GM19239 (cell line): Measurements from ENCODE around the gene COLEC12.

Source experiments
- DNase-seq: peaks from one replicate; pipeline ENCODE4 v3.0.0; 2011; ENCODE audit warnings: low spot score; ENCODE audit not compliant: insufficient read length
- FAIRE-seq: peaks from 2 replicates; lab custom pipeline; 2011; peaks lifted over from hg19 to GRCh38; lab: Jason Lieb, UNC

The COLEC12 gene

DNA sequence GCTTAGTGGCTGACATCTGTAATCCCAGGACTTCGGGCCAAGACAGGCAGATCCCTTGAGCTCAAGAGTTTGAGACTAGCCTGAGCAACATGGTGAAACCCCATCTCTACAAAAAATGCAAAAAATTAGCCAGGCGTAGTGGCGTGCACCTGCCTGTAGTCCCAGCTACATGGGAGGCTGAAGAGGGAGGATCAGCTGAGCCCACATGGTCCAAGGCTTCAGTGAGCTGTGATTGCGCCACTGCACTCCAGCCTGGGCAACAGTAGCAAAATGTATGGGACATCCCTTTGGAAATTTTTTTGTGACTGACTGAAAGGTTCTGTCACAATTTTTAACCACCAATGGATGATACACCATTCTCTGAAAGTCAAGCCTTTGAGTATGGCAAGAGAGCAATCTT is 6.3 kb upstream of the COLEC12 start:
- DNase-seq (no peak), FAIRE-seq (no peak)

DNA sequence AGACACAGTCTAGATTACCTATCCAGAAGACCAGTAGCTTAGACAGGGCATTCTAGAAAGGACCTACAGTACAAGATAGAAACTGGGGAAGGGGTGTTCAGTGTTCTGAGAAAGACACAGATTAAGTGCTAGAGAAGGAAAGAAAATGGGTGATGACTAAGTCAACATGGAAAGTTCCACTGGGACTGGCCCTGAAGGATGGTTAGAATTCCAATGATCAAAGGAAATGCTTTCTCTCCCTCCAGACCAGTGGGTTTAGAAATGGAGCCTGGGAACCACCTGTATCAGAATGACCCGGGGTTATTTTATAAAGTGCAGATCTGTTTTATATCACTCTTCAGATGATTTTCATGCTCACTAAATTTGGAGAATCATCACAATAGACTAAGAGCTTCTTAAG is 5.8 kb upstream of the COLEC12 start:
- DNase-seq (no peak), FAIRE-seq (no peak)

DNA sequence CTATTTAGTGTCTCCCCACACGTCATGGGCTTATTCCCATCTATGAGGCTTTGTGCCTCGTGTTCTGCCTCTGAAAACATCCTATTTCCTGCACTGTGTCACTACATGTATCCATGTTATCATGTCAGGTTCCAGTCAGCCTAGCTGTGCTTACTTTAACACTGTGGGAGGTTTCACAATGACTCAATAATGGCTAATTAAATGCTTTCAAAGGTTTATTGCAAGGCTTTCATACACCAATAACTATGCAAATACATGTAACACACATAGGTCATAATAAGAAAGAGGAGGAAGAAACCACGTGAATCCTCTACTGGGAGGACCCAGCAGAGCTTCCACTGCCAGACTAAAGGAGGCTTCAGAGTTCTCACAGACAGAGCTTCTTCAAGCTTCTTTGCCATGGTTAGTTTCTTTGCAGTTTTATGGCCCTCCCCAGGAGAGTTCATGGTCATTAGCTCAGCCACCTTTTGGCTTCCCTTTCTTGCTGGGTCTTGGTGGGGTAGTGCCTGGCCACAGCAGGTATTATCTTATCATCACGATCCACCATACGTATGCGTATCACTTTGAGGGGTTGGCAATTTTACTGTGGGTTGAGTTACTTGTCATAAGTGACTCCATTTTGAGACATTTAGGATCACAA is 5.1 kb upstream of the COLEC12 start:
- peak; percentile 56 for DNase-seq
- peak; percentile 82 for FAIRE-seq

DNA sequence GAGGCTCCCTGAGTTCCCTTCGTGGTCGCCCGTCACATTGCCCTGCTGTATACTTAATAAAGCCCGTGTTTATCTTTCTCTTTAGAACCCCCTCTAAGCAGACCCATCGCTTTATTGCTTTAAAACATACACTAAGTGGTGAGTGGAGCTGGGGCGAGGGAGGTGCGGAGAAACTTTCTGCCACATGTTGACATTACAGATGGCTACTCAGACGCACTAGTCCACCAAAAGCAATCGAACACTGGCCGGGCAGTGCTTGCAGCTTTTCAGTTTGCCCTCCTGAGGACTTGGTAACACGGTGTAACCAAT is 859 bp upstream of the COLEC12 start:
- DNase-seq (no peak), FAIRE-seq (no peak)

DNA sequence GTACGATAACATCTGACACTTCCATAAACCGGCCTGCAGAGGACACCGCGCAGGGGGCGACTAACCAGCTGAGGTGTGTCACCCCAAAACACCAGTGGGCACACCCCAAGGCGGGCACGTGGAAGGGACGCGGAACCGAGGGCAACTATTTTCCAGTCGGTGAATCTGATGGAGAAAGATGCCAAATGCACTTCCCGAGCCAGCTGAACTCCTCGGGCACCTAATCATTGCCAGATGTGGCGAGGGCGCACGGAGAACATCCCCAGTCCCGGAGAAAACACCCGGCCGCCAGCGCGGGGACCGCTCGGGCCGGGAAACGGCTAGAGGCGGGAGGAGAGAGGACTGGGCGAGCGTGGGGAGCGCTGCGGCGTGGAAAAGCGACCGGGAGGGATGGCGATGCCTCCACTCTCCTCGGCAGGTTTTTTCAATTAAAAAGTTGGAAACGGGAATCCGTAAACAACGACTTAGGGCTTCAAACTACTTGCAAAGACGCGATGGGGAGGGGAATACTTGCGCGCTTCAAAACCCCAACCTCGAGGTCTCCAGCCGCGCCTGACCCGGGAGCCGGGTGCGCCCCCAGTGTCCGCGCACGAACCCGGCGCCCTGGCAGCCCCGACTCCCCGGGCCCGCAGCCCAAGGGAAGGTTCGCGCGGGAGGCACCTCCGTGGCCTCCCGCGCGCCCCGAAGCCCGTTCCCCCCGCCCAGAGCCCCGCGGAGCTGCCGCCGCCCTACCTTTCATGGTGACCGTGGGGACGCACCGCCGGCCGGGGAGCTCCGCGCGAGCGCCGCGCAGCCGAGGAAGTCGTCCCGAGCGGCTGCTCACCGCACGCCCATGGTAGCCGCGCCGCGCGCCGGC is 497 bp downstream of the COLEC12 start:
- DNase-seq (no peak), FAIRE-seq (no peak)

DNA sequence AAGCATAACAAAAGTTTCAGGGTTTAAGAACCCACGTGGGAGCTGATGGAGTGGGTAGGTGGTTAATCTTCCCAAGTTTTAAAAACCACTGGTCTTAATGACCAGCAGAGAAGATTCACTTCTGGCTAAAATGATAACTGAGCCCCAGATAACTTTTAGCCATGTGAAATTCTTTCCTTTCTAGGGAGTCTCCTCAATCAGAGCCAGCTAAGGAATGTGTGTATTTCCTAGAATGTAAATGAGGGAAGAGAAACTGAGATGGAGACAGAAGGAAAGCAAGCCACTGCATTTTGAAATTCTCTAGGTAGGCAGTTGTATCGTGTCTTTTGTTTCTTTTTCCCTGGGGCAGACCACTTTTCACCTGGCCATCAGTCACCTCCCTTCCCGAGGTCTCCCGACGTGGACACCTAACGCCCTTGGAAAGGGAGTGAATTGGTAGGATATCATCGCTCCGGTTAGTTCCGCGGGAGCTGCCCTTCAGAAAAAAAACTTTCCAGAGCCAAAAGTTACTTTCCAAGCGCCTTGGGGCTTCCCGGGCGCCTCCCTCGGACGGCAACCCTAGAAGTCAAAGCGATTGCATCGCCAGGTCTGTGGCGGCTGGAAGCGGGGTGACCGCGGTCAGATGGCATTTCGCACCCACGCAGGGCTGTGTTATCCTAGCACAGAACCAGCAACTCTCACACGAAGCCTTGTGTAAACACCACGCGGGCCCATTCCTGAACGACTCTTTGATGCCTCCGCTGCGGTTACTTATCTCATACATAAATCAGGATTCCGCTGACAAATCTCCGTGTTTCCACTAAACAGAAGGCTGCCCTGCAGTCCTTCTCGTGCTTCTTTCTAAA is 1.3 kb downstream of the COLEC12 start:
- FAIRE-seq (no peak), DNase-seq (no peak)

DNA sequence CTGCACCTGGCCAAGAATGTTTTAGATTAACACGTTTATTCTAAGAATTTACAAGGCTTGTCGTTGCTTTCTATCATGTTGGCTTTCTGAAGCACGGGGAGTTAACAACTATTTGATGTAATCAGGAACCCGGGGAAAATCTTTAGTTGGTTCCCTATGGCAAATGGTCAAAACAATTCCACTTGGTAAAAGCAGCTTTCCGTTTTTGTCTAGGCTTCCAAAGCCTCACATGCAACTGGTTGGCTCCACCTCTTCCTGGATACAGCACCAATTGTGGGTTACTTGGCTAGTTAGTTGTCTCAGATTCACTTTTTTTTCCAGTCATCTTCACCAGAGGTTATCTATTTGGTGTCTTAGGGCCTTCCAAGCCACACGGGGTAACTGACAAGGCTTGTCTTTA is 2.8 kb downstream of the COLEC12 start:
- no peak for FAIRE-seq
- no peak for DNase-seq

DNA sequence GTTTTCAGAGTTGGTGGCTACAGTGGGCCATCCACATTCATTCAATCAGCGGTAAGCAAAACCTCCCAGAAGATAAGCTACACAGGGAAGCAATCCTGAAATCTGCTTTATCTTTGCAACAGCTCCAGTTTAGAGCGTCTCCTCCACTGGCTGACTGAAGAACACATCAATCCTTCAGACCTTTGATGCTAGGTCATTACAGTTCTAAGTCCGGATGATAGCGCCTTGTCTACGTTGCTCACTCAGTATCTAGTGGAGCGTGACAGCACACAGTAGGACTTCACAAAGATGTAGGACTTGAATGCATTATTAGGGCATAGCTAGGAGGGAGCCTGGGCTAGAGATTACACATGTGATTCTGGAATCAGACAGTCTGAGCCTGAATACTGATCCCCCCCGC is 5.0 kb downstream of the COLEC12 start:
- FAIRE-seq (no peak), DNase-seq (no peak)

DNA sequence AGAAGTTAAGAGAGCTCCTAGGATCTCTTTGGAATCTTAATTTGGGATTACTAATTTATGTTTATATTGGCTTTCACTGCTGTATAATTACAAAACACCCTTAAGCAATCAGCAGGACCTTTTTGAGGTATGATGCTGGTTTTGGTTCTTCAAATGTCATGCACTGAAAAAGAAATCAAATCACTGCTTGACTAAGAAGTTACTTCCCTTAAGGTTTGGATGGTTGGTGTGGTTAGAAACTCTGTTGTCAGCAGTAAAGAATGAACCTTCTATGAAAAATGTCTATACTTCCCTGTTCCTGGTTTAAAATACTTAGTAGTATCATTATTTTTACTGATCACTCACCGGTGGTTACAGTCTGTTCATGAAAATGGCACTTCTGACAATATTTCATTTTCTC is 5.5 kb downstream of the COLEC12 start:
- no peak for DNase-seq
- no peak for FAIRE-seq

DNA sequence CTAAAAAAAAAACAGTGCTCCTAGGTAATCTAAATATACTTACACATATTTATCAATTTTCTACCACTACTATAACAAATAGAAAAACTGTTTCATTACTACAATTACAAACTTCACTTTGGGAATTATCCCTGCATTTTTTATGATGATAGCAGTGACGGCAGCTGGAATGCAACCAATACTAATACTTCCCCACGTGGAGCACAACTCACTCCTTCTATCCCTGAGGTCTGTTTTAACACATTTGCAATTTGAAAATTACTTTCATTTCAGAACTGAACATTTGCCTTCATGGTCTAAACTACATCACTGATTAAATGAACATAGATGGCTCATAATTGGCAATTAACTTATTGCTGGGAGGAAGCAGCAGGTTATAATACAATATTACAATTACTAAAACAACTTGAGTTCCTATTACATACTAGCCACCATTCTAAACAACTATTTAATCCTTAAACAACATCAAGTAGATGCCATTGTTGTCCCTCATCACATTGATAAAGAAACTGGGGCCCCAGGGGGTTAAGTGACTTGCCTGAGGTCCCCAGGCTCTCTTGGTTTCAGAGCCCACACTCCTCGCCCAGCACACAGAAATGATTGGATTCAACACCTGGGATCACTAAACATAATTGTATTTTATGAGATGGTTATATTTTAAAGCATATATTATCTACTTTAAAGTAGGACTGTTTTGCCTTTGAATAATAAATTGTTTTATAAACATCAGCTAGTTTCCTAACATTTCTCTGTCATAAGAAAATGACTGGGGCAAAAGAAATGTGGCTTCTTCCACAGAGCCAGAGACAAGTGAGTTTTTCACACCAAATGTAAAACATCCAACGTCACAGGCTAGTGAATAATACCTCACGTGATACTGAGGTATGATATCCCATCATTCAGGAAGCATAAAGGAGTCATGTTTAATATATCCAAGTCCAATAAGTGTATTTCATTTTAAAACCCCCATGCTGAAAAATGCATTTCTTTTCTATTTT is 6.2 kb downstream of the COLEC12 start:
- FAIRE-seq: no peak
- no peak for DNase-seq

DNA sequence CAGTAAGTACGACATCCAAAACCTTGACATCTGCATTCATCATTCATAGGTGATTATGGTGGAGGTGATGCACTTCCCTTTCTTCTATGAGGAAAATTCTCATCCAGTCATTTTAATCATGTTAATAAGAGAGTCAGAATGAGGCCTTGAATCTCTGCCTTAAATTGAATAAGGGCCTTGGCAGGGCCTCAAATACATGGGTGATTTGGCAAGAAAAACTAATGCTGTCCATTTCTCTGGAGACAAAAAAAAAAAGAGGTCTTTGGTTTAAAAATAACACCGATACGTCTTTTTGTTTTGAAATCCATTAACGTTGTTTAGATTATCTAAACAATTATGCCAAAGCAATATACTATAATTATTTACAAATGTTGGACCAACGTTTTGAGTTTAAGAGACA is 8.1 kb downstream of the COLEC12 start:
- FAIRE-seq: no peak
- DNase-seq: no peak

DNA sequence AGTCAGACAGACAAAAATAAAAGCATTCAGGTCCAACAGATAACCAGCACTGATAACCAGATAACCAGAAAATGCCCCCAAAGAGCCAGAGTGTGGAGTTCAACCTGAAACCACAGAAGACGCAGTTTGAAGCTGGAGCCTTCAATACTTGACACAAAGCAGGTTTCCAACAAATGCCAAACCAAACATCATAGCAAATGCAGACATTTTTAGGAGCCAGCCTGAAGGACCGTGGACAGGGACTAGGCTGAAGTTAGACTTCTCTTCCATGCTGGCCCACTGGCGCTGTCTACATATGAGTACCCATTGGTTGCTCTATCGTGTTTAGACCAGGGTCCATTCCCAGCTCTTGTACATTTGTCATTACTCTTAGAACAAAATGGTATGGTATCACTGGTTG is 9.9 kb downstream of the COLEC12 start:
- no peak for FAIRE-seq

DNA sequence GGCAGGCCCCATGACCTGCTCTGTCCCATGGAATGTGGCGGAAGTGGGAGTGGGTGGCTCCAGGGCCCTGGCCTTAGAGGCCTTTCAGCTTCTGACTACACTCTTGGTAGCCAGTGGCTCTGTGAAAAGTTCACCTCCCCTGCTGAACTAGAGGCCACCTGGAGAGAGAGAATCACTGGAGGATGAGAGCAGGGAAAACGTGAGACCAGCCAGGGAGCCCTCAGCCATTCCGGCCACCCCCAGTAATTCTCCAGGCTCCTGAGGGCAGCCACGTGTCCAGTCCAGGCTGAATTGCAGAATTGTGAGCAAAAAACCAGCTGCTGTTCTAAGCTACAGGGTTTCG is 10.5 kb downstream of the COLEC12 start:
- FAIRE-seq: no peak
- DNase-seq: no peak

More for the DNA sequence above, 9.9 kb downstream of the COLEC12 start:
- DNase-seq: no peak

DNA sequence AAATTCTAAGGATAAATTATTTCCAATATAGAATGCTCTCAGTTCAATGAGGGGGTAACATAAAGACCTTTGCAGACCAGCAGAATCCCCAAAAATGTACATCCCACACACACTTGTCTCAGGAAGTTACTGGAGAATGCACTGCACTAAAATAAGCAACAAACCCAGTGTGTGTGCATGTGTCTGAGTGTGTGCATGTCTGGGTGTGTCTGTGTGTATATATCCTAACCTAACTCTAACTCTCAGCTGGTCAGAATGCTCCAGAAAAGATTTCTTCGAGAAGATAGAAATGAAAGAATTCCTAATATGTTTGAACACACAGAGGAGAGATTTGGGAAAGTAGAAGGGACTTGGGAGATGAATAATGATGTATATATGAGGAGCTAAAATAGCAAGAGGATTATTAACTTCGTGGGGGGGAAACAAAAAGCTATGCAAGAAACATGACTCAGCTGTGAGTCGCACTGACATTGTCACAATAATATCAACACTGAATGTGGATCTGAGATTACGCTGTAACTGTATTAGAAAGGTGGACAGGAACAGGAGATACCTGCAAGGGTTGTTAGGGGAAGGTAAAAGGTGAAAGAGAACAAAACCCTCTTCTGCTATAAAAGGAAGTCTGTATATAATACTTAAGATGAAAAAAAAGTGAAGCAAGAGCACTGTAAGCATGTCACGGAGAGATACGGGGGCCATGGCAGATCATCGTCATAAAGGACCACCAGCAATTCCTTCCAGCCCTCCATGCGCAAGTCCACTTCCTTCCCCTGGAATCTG is 11.1 kb downstream of the COLEC12 start:
- DNase-seq (no peak), FAIRE-seq (no peak)

DNA sequence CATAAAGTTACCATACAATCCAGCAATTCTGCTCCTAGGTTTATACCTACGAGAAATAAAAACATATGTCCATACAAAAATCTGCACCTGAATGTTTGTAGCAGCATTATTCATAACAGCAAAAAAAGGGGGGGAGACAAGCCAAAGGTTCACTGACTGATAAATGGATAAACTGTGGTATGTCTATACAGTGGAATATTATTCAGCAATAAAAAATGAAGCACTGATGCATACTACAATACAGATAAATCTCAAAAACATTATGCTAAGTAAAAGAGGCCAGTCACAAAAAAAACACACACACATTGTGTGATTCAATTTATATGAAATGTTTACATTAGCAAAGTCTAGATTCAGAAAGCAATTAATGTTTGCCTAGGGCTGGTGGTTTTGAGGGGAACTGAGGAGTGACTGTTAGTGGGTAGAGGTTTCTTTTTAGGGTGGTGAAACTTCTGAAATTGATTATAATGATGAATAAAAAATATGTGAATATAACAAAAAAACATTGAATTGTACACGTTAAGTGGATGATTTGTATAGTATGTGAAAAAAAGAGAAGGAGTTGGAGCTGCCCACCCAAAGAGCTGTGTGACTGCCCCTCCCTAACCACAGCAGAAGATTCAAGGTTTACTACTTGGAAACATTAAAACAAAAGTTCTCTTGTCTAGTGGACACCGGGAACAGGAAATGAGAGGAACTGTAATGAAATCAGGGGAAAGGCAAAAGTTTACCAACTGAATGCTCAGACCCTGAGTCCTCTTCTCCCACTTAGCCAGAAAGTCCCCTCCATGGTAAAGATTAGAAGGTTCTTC is 13.4 kb downstream of the COLEC12 start:
- DNase-seq: no peak

DNA sequence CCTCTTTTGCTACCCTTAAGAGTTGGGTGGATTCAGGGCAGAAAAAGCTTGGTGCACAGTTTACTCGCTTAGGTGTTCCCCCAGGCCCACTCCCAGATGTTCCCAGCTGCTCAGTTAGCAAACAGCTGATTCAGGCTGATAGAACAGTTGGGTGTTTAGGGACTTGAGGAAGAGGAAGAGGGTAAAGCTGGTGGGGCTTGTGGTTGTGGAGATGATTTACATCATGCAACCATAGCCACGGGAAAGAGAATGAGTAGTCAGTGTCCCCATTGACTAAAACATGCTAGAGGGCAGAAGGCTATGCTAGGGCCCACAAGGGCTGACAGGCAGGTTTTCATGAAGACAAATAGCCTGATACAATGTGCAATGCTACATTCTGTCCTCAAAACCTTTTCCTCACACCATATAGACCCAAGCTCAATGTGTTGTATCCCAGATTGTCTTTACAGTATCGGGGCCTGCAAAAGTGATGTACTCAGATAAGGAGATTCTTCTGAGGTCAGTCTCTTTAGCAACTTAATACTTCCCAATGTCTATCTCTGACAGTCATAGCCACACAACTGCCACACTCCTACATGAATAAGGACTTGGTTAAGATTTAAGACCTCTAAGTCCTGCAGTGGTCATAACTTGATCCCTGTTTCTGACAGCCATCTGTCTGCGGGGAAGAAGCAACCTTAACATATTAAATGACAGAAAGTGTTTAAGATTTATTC is 15.6 kb downstream of the COLEC12 start:
- FAIRE-seq: no peak

More for the DNA sequence above, 13.4 kb downstream of the COLEC12 start:
- no peak for FAIRE-seq

DNA sequence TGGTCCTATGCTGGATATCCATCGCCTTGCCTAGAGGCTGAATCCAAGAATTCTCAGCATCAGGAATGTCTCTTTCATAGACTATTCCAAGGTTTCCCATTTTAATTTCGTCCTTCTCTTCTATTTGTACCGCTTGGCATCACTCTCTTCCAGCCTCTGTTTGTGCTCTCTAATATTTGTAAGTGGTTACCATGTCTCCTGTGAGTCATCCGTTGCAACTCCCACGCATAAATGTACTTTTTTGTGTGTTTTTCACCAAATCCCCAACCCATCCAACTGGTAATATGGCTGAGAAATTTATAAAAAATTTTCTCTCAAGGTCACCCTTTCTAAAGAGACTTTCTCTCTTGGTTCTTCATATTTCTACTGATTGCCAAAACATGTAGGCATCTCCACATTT is 21.8 kb downstream of the COLEC12 start:
- FAIRE-seq: no peak
- DNase-seq: no peak

More for the DNA sequence above, 15.6 kb downstream of the COLEC12 start:
- DNase-seq: no peak

DNA sequence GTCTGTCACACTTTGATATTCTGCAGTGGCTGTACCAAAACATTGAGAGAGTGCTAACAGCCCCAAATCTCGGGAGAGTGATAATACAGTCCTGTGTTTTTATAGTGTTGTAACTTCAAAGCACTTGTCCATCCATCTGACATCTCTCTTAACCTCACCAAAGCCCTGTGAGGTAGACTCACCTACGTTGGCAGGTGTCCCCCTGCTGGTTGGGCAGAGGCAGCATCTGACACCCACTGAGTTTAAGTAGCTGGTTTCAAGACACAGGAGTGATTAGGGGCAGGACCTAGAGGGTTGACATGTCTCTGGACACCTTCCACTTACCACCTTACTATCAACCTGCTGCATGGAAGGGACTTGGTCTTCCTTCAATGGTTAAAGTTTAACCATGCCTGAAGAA is 22.9 kb downstream of the COLEC12 start:
- no peak for FAIRE-seq
- no peak for DNase-seq
